KBM-7 (cell line): ENCODE data around the gene CEP131.
"Not testable (repeated sequence)": the region's sequence is repeated elsewhere in the genome, so short reads cannot be mapped to it uniquely, and the experiment has no call there.

ENCODE experiments used
- DNase-seq: peaks from one replicate; pipeline ENCODE4 v3.0.0-alpha.2; 2015
- in situ Hi-C: fragments of 300-500 bp; cut with MboI; formaldehyde crosslinking; loops from 2 replicates; pipeline ENCODE4 v1.14.3; 2020; ENCODE audit warnings: low sequenced_read_pairs, low pct_unique_long_range_greater_than_20kb, mixed read lengths

The CEP131 gene

GRCh38 chr17:81161972-81162371 is 60.8 kb downstream of the CEP131 start:
- no peak for DNase-seq
- in situ Hi-C loops: no loop called here

GRCh38 chr17:81161536-81161935 is 61.2 kb downstream of the CEP131 start:
- in situ Hi-C loops: no loop called here
- no peak for DNase-seq

DNA sequence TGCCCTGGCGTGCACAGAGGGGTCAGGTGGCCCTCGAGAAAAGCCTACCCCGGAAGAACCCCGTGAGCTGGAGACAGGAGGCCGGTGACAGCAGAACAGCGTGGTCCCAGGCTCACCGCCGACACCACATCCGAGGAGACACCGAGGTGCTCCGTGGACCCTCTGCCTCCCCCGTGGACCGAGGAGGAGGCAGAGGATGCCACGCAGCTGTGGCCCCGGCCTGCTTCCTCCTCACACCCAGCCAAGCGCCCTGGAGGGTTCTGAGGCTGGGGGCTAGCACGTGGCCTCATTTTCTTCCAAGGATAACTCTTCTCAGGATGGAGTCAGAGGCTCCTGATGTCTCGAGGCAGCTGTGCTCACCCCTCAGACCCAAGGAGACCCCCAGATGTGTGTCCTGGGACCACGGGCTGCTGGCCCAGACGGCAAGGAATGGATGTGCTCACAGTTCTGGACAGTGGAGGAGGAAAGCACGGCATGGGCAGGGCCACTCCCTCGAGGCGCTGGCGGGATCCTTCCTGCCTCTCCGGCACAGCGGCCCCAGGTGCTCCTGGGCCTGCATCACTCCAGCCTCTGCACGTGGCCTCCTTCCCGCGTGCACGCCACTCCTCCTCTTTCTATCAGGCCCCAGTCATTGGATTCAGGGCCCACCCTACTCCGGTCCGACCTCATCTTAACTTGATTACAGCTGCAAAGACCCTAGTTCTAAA is 61.9 kb downstream of the CEP131 start:
- in situ Hi-C loops: no loop called here

DNA sequence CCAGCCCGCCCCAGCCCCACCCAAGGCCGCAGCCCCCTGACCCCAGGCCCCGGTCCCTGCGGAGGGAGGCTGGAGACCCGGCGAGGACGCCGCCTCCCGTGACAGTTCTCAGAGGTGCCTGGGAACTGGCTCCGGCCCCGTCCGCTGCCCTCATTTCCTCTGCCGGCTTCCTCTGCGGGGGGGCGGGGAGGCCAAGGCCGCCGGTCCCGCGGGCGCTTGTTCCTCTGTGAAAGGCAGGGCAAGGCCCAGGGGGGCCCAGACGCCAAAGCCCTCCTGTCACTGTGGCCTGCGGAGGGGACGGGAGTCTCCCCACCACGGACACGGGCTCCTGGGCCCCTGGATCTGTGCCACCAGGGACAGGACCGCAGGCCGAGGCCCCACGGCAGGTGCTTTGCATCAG is 62.5 kb downstream of the CEP131 start:
- in situ Hi-C loops: no loop called here
- peak; percentile 24 for DNase-seq

More for the DNA sequence above, 61.9 kb downstream of the CEP131 start:
- DNase-seq: peak; percentile 46

DNA sequence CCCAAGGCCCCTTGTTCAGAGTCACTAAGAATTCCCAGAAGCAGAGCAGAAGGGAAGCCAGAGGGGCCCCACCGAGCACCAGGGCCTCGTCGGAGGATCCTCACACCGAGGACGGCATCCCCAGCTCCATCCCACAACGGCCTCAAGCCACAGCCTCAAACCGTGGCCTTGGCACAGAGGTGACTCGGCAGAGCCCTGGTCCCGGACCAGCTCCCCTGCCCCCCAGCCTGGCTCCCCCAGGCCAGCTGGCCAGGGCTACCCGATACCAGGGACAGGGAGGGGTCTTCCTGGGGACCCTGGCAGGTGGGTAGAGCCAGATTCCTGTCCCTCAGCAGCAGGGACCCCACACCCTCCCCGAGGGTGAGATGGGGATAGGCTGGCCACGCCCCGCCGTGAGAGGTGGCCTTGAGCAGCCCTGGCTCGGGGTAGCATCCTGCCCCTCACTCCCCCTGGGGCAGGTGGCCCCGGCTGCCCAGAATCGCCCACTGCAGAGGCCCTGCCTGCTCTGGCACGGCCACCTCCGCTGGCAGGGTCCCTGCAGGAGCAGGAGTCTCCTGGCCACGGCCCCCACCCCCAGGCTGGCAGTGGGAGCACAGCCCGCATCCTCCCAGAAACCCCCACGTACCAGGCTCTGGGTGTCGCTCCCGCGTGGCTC is 63.0 kb downstream of the CEP131 start:
- in situ Hi-C loops: no loop called here
- DNase-seq: no peak

DNA sequence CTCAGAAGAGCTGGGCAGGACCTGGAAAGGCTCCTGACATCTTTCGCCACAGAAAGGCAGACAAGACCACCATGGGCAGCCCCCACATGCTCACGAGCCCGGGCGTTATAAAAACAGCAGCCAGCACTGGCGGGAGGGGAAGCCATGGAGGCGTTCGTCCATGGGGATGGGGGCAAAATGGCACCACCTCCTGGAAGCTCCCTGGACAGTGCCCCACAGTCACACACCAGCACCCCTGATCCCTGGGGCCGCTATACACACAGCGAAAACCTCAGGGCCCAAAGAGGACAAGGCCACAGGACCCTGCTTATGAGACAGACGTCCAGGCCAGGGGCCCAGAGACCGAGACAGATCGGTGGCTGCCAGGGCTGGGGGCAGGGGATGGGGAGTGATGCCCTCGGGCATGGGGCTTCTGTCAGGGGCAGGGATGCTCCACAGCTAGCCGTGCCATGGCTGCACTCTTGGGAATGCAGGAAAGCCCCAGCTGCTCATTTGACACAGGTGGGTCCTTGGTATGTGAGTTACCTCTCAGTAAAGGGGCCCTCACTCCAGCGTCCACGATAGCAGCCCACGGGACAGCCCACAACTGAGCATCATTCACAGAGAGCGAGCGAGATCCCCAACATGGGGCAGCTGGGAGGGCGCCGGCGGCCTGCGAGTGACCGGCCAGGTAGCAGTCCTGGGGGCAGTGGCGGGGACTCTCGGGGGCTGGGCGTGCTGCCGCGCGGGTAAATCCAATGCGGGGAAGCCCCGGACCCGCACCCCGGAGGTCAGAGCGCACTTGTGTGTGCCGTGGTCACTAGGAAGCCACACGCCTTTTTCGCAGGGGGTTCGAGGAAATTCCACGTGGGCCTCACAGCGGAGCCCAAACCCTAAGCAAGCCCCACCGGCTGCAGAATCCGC is 63.8 kb downstream of the CEP131 start:
- no peak for DNase-seq
- in situ Hi-C loops: no loop called here

DNA sequence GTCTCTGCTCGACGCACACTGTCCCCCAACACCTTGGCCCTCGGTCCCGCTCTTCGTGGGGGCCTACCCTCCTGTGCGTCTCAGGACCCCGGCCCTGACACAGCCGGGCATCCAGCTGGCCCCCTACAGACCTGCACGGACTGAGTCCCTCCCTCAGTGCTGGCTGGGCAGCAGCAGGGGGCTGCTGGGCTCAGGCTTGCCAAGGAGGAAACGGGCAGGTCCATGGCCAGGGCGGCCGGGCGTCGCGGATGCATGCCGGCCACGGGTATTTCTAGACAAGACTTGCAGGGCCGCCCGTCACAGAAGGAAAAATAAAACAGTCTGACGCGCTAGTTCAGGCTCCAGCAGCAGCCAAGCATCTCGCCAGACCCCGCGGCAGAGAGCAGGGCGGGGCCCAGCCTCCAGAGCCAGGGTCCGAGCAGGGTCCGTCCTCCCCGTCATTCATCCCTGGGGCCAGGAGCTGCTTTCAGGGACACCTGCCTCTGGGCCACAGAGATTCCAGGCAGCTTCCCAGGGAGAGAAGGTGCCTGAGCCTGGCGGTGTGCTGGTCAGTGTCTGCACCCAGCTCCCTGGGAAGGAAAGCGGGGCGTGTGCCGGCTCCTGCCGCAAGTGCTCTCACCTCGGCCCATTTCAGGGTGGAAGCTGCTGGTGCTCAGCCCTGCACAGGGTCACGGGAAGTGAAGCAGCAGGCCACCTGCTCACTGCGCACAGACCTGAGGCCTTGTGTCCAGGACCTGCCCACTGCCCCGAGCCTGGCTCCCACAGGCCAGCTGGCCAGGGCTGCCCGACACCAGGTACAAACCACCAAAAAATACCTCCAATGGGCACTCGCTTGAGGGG is 64.7 kb downstream of the CEP131 start:
- DNase-seq: no peak
- in situ Hi-C loops: no loop called here

- in situ Hi-C loops: no loop called here
- DNase-seq: no peak
Measured at GRCh38 chr17:81156866-81157805, 65.6 kb downstream of the CEP131 start.

GRCh38 chr17:81154961-81155360 is 67.8 kb downstream of the CEP131 start:
- in situ Hi-C loops: no loop called here
- no peak for DNase-seq

DNA sequence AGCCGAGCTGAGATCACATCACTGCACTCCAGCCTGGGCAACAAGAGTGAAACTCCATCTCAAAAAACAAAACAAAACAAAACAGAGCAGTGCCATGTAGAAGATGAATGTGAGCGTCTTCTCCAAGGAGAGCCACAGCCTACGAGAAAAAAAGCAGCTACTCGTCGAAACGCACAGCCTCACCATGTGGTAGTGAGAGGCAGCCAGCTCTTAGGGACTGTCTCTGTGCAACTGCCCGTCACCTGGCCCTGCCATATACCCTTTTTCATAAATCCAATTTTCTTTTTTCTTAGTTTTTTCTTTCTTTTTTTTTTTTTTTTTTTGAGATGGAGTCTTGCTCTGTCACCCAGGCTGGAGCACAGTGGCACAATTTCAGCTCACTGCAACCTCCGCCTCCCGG is 68.7 kb downstream of the CEP131 start:
- in situ Hi-C loops, DNase-seq: not testable (repeated sequence)

DNA sequence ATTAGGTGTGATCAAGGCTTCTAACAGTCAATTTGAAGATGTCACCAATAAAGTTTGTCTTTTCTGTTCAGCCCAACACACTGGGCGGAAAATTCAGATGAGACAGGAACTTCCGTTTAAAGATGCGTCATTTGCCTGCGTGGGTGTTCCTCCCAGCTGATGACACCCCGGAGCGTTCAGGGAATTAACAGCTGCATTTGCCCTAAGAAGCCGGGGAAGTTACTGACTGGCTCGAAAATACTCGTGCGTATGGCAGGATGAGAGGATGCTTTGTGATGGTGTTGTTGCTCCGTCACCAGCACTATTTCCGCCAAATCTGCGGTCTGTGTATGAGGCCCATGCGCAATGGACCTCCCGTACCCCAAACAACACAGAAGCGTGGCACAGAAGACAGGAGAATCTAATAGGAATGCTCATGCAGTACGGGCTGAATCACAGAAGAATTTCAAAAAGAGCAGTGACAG is 69.4 kb downstream of the CEP131 start:
- in situ Hi-C loops: no loop called here
- no peak for DNase-seq

DNA sequence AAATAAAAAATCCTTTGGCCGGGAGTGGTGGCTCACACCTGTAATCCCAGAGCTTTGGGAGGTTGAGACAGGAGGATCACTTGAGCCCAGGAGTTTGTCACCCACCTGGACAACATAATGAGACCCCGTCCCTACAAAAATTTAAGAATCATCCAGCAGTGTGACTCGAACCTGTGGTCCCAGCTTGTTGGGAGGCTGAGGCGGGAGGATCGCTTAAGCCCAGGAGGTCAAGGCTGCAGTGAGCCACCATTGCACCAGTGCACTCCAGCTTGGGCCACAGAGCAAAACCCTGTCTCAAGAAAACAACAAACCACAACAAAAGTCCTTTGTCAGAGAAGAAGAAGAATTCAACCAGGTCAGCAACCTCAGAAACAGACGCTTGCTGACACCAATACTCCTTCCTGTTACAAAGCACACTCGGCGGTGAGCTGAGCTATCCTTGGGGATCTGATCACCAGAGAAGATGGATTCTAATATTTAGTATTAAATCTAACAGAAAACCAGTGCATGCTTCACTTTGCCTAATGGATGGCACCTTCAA is 70.4 kb downstream of the CEP131 start:
- in situ Hi-C loops: no loop called here
- DNase-seq: no peak

DNA sequence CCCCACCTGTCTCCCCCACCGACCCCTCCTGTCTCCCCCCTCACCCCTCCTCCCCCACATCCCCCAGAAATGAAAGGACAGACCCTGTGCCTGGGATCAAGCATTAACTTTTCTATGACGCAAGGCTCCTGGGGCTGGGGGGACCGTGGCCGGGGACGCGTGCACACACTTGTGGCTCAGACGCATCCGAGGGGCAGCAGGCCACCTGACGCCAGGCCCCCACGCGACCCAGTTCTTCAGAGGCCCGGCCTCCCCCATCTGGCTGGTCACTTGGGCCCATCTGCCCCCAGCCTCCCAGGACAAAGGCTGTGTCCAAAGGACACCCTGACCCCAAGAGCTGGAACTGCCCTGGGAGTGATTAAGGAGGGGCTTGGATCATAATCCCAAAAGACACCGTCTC is 71.5 kb downstream of the CEP131 start:
- in situ Hi-C loops: no loop called here
- no peak for DNase-seq

- DNase-seq: no peak
- in situ Hi-C loops: no loop called here
Measured at GRCh38 chr17:81150377-81151077, 72.2 kb downstream of the CEP131 start.

GRCh38 chr17:81148986-81149533 is 73.7 kb downstream of the CEP131 start:
- DNase-seq: no peak
- in situ Hi-C loops: no loop called here

DNA sequence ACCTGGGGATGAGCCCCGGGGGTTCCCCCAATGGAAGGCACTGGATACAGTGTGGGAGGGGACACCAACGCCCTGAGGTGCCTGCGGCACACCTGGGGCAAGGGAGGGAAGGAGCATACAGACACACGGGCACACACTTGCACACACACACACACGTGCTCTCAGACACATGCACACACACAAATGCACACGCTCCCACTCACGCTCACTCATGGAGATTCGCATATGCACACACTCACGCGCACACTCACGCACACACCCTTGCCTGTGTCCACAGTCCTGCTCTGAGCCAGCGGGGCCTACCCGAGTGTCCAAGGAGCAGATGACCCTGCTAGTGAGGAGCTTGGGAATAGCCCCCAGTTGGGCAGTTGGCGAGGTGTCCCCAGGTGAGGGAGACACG is 74.2 kb downstream of the CEP131 start:
- in situ Hi-C loops: no loop called here
- no peak for DNase-seq

- no peak for DNase-seq
- in situ Hi-C loops: no loop called here
Measured at GRCh38 chr17:81147701-81148100, 75.1 kb downstream of the CEP131 start.
